Activated CD4-positive, CD25-positive, alpha-beta regulatory T cell (primary cell): Measurements from ENCODE around the gene TAP2.

Experiments
- DNase-seq, 4 experiments: peaks; one replicate each; lab custom pipeline; 2025; lab: John Stamatoyannopoulos, UW

The TAP2 gene

DNA sequence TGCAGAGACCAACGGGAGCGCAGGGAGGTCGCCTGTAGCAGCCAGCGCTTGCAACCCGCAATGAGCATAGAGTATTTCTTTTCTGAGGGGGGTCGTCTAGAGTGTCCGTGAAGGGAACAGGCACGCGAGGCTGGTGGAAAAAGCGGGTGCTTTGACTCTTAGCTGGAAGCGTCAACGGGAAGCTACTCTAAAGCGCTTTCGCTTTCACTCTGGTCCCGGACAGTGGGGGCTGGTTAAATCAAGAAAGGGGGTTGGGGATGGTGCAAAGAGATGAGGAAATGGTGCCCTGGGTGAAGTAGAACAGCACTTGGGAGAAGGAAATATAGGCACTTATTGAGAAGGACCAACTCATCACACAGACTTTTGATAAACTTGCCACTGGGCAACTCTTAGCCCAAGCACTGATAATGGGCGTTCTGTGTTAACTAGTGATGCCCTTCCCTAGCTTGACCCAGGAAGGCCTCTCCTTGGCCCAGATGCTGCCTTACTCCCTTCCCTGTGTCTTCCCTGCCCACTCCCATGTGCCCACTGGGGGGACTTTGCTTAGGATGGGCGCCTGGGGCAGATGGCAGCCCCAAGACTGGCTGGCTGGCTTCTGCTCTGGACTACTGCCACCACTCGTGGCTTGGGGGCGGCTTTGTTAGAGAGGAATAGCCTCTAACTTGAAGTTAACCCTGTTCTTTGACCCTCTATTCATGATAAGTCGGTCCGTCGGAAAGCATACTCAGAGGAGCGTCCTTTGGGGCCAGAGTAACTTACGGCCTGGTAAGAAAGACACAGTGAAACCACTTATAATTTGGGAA is 16.0 kb upstream of the TAP2 start:
- DNase-seq, result peak in 2 of 4 experiments; percentile 39 to 46

DNA sequence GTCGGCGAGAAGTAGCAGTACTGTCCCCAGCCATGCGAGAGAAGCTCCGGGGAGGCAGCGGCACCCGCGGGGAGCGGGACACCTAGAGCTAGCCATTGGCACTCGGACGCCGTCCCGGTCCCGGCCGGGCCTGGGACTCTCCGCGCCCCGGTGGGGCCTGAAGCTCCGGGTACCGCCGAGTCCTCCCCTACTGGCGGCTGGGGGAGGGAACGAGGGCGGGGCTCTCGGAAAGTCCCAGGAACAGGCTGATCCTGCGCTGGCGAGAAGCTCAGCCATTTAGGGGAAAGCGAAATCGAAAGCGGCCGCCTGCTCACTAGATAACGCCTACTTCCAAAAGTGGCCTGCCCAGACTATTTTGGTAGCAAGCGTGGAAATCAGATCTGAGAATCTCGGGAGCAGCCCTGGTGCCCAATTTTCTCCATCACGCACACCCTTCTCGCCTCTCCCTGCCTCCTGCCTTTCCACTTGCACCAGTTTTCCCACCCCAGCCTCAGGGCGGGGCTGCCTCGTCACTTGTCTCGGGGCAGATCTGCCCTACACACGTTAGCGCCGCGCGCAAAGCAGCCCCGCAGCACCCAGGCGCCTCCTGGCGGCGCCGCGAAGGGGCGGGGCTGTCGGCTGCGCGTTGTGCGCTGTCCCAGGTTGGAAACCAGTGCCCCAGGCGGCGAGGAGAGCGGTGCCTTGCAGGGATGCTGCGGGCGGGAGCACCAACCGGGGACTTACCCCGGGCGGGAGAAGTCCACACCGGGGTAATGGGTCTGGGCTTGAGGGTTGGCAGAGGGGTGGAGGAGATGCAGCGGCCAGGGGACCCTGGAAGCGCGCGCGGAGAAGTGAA is 15.2 kb upstream of the TAP2 start, which contains the start of the genes PSMB9 and TAP1:
TSS of gene PSMB9 (plus strand) at position 652 of the 835 bp plus-strand sequence. CDS start at position 690, 38 bp downstream.
TSS of gene TAP1 (minus strand) at position 164 of the 835 bp plus-strand sequence. CDS start at position 96, 68 bp downstream.
- DNase-seq, result peak; percentile 85 to 92 (median 90)

DNA sequence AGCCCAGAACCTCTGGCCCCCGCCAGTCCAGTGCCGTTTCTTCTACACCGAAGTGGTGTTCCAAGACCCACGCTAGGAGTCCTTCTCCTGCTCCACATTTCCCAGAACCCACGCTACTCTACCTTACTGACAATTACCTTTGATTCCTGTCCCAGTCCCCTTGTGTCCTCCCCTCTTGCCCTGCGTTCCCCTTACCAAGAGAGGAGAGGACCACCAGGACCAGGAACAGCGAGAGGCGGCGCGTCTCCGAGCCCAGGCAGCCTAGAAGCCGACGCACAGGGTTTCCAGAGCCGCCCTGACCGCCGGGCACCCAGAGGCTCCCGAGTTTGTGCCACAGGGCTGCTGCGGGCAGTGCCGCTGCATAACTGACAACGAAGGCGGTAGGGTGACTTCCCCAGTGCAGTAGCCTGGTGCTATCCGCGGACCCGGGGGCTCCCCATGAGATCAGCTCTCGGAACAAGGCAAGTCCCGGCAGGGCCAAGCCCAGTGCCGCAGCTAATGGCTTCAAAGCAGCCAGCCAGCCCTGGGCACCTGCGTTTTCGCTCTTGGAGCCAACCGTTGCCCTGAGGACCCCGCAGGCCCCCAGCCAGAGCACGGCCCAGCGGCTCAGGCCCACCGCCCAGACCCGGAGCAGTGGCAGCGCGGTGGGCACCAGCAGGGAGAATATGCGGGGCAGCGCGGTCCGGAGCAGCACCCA is 14.5 kb upstream of the TAP2 start:
- peak; percentile 31 to 42 (median 36) for DNase-seq

DNA sequence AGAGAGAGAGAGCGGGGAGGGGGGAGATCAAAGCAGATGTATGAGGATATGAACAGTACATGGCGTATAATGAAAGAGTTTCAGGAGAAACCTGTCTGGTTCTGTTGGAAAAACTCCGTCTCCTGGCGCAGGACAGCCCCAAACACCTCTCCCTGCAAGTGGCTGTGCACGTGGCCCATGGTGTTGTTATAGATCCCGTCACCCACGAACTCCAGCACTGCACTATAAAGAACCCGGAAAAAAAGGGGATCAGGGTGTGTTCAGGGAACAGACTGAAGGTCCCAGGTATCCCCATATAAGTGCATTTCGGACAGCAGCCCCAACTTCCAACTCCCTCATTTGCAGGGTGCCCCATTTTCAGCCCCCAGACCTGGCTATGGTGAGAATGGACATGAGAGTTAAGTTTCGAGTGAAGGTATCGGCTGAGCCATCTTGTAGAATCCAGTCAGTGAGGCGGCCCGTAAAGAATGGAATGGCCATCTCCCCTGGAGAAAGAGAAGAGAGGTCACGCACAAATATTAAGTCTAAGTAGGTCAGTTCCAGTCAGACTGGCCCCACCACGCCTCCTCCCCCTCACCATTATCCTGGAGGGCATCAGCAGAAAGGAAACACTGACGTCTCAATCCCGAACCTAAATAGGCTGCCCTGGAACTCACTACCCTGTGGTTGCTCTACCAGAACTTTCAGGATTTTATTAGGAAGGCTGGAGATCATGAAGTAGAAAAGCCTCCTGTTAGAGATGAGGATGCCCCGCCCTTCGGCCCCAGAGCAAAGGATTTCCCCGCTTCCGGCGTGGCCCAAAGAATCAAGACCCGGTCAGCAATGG is 13.7 kb upstream of the TAP2 start:
- DNase-seq, result peak in 1 of 4 experiments; percentile 29

DNA sequence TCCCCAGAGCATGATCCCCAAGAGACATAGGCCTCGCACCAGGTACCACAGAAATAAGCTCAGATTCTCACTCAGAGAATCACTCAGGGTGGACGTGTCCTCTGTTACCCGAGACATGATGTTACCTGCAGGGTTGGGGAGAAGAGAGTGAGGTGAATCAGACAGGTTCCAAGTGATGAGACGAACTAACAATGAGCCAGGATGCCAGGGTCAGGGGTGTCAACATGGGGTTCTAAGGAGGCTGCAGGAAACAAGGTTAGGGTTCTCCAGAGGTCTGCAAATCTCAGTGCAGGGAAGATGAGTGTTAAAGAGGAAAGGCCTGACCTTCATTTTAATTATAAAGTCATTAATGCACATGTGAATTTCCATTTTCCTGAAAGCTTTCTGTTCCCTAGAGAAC is 12.5 kb upstream of the TAP2 start:
- DNase-seq, result no peak

DNA sequence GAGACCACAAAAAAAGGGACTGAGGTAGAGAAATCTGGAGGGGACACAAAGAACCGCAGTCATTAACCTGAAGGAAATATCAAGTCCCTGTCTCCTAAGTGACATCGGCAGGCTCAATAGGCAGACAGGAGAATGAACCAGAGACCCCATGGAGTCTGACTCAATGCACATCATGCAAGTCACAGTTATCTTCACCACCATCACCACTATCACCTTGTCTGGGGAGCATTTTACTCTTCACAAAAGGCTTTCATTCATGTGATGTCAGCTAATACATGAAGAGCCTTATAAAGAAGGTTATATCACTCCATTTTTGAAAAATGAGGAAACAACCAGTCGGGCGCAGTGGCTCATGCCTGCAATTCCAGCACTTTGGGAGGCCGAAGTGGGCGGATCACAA is 10.6 kb upstream of the TAP2 start:
- no peak for DNase-seq

DNA sequence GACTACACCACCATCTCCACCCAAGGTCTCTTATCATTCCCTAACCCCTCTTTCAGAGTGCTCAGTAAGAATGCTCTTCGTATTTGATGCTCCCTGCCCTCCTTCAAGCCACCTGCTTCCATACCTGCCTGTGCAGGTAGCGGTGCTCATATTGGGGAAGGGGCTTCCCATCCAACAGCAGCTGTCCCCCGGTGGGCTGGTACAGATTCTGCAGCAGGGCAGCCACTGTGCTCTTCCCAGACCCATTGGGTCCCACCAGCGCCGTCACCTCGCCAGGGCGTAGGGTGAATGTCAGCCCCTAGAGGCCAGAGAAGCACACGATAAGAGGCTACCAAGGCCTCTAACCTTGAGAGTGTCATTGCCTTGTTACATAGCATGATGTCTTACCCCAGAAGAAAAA is 9.3 kb upstream of the TAP2 start:
- DNase-seq, result no peak

DNA sequence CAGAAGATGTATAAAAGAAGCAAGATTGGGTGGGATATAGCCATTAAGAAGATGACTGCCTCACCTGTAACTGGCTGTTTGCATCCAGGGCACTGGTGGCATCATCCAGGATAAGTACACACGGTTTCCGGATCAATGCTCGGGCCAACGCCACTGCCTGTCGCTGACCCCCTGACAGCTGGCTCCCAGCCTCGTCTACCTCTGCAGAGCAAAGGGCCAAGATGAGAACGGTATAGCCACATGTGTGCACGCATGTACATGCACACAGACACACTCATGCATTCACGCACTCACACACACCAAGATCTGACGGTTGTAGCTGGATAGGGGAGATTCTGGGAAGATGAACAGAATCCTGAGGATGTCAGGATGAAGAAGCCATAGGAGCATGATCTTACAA is 8.5 kb upstream of the TAP2 start:
- no peak for DNase-seq

DNA sequence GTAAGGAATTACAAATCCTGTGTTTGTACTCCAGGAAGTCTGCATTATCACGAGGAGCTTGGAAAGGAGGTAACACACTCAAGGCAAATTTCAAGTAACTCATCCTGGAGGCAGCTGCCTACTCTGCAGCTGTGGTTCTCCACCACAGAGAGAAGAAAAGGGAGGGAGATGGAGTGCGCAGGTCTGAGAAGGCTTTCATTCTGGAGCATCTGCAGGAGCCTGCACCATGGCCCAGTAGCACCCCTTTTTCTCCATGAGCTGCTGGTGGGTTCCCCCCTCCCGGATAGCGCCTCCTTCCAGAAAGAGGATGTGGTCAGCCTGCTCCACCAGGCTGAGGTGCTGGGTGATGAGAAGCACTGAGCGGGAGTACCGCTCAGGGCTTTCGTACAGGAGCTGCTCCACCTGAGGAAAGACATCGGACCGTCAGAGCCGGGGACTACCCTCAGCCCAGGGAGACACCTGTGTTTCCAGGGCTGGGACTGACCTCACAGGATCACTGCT is 6.9 kb upstream of the TAP2 start:
- DNase-seq, result peak in 1 of 4 experiments; percentile 8

DNA sequence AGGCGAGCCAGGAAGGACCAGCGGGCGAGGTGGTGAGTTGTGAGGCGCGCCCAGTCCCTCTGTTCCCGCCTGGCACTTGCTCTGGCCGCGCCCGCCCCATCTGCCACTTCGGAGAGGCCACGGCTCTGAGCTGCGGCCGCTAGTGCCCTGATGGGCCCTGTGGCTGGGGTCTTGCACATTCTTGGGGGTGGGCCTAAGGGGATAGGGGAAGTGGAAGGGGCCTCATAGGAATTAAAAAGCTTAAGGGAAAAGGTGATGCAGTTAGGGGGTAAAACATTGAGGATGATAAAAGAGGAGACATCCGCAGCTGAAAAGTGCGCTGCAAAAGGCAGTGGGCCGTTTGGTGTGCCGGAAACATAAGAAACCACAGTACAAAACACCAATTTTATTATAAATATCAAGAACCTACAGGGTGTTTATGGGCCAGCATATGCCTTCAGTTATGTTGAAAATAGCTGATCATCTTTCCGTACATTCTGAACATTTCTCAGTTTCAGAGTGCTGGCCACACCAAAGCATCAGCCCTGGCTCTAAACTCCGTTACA is 6.4 kb upstream of the TAP2 start:
- DNase-seq, result peak in 1 of 4 experiments; percentile 27

DNA sequence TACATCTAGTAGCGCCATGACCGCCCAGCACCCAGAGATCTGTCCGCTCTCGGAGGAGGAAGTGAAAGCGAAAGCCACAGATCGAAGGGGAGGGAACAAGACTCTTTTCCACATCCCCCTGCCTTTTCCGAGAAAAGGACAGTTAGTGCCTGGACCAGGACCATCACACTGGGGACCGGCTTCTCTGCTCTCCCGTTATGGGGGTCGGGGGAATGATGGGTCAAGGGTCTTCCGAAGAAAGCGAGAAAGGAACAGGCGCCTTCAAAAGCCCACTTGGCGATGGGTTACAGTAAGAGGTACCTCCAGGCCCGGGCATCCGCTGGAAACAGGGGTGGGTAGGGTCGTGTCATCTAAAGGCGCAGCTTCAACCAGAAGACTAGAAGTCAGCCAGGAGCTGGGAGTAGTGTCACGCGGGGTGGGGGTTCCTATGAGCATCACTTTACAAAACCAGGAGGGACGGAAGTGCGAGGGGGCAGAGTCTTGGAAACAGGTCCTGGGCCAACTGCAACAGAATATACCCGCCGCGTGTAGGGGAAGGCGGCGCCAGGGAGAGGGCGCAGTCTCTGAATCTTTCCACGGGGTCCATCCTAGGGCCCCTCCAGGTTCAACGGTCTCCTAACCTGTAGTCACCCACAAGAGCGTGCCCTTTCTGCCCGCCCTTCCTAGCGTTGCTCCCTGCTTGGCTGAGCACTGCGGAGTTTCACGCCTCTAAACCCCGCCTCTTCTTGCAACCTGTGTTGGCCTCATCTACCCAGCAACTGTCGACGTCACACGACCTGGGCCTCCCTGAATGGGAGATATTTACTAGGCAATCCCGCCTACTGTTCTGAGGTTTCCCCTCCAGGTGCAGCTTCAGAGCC is 5.7 kb upstream of the TAP2 start, which contains the start of gene PSMB8:
TSS of gene PSMB8 (minus strand) at position 69 of the 860 bp plus-strand sequence. CDS start at position 18, 51 bp downstream.
- DNase-seq, result peak; percentile 94 to 96 (median 95)

DNA sequence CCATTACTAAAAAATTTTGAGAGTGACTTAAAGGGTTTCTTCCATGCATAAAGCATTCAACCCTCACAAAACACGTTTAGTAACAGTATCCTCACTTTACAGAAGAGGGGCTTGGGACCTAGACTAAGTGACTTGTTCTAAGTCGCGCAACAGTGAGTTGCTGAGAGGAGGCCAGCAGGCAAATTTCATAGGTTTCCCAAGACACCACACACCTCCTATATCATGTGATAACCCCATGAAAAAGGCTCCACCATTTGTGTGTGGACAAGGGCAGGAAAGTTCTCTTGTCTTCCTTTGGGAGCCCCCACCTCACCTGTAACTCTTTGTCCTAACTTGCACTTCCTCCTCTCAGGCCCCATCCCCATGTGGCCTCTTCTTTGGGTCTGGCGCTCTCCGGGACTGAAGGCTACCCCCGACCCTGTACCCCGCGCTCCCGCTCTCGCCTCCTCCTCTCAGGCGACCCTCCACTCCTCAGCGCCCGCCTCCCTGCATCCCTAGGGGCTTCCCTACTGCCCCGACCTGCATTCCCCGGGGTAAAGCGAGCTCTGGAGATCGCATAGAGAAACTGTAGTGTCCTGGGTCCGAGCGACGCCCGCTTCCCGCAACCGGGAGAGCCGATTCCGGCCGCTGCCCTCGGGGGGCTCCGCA is 4.9 kb upstream of the TAP2 start:
- DNase-seq, result no peak

DNA sequence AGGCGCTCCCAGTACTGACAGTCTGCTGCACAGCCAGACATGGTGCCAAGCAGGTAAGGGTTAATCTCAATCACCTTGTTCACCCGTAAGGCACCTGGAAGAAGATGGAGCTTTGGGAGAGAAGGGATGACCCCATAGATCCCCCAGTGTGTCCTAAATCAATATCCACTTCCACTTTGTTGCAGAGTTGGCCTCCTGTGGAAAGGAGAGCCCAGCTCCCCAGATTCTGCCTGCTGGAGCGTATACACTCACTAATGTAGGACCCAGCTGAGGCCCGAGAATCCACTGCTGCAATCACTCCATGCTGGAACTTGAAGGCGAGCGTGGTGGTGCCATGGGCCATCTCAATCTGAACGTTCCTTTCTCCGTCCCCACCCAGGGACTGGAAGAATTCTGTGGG is 4.2 kb upstream of the TAP2 start:
- DNase-seq, result no peak

DNA sequence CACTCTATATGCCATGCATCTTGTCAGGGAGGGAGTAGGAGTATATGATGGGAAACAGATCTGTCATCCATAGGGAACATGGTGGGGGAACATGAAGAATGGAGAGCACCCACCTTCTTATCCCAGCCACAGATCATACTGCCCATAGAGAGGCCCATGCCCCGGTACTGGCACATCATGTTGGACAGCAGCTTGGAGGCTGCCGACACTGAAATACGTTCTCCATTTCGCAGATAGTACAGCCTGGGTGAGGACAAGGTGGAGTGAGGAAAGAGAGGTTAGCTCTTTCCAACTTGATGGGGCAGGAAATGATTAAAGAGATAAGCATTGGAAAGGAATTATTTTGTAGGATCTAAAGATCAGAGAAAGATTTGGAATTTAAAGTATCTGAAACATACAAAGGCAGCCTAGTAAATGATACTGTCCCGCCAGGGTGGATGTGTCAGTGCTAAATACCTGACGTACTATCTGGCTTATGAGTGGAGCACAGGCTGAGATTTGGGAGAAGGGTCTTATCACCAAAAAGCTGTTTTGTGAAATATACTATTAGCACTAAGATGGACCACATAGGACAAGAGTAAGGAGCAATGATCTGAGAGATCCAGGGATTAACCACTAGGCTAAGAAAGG is 3.6 kb upstream of the TAP2 start:
- no peak for DNase-seq

DNA sequence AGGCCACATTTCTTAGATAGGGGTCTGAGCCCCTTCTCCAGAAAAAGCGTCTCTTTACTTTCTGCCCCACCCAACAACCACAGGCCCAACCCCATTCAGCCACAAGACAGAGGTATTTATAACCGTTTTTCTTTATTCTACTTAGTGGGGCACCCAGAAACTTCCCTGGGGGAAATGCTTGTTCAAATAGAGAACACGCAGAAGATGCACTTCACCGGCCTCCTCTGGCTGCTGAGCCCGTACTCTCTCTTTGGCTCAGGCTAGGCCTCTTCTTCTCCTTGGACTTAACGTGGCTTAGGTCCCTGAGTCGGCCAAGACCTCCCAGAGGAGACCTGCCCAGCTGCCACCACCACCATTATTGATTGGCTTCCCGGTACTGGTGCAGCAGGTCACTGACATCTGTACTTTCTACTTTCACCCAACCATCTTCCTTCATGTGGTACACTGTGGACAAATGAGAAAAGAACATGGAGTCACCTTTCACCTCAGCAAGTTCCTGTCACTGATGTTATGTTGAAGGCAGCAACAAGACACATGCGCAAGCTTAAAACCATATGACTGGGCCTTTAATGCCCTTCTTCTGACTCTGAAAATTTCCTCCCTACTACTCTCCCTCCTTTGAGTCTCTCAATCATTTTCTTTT is 2.2 kb upstream of the TAP2 start:
- DNase-seq, result no peak

DNA sequence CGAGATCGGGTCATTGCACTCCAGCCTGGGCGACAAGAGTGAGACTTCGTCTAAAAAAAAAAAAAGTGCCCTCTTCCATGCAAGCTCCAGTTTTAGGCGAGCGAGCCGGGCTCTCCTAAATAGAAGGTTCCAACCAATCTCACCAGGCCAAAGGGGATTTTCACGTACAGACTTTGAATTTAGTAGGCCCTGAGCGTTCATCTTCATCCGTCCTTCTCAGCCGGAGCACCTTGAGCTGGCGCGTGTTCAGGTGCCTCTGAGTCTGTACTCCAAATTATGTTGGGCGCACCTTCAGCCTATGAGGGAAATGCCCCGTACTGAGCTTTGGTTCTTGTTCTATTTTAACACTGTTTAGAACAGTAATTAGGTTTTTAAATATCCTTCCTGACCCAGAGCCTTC is 817 bp upstream of the TAP2 start:
- no peak for DNase-seq

DNA sequence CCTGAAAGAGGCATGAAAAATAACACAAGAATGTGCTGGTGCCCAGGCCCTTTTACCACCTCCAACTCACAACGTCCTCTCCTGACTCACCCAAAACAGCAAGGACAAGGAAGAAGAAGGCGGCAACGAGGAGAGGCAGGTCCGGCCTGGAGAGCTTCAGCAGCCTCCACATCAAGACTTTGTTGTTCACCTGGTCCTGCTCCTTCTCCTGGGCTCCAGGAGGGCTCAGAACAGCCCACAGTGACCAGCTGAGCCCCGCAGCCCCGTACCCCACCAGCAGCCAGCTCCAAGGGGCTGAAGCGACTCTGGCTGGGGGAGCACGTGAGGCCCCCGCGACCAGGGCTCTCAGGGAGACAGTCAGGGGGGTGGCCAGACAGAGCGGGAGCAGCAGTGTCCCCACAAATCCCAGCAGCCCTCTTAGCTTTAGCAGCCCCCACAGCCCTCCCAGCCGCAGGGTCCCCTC is 857 bp downstream of the TAP2 start:
- DNase-seq, result no peak

DNA sequence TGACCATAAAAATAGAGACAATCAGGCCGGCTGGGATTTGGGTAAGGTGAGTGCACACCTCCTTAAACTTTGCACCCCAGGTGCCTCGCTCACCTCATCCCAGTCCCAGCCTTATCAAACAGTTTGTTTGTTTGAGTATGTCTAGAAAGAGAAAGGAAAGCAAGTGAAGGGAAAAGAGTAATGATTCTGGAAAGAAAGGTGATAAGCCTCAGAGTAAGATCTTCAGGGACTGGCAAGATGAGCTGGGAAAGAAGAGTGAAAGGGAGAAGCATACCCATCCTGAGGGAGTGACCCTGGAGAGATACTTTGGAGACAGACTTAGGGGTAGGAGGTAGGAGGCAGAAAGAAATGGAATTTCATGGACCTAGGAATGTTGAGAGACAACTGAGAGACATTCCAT is 1.7 kb downstream of the TAP2 start:
- DNase-seq, result no peak
